Body of pancreas (tissue), 4 donors: ENCODE data around the gene CEP170B. TPM values are rescaled to one million over a fixed set of nuclear protein-coding genes. Genes with fewer than 3 reads are reported as not detected.

Source experiments
- ATAC-seq: fragments of 150-250 bp; one replicate; pipeline ENCODE4 v1.9.1; 2016
- DNase-seq, 4 donors: peaks; one replicate each; pipeline ENCODE4 v3.0.0-alpha.2; 2019
- H3K27ac ChIP-seq, 4 donors: fragments of 200-600 bp; sonication (generic); 1 replicate in 3 of 4; 2 replicates in 1 of 4; pipeline versions ENCODE4 v1.5.1 to v1.6.1; 2016 to 2019; ENCODE audit warnings: mild to moderate bottlenecking in 1 of 4, mixed read lengths in 1 of 4, moderate library complexity in 1 of 4
- H3K27me3 ChIP-seq, 2 donors: fragments of 200-600 bp; sonication (generic); one replicate each; pipeline ENCODE4 v1.6.0; 2016; ENCODE audit warnings: mild to moderate bottlenecking in 1 of 2
- H3K36me3 ChIP-seq, 2 donors: fragments of 200-600 bp; sonication (generic); replicated peaks in 1 of 2; 2 replicates each; pipeline ENCODE4 v1.5.1; 2016; ENCODE audit warnings: low read depth in 2 of 2; ENCODE audit not compliant: insufficient read depth in 1 of 2
- H3K4me1 ChIP-seq: fragments of 200-600 bp; sonication (generic); one replicate; pipeline ENCODE4 v1.6.0; 2016
- H3K4me3 ChIP-seq, 2 donors: fragments of 200-600 bp; sonication (generic); 1 replicate in 1 of 2; 2 replicates in 1 of 2; pipeline ENCODE4 v1.5.1; 2016 to 2019
- H3K9me3 ChIP-seq, 3 donors: fragments of 200-600 bp; sonication (generic); 1 replicate in 2 of 3; 2 replicates in 1 of 3; pipeline ENCODE4 v1.5.1; 2016
- CTCF ChIP-seq, 7 experiments: fragments of 450-650 bp in 4 of 7; fragments of 200-600 bp in 3 of 7; sonication (generic) in 3 of 7; IDR thresholded peaks; one replicate each; pipeline ENCODE4 v1.5.1; 2016 to 2019; ENCODE audit warnings: antibody characterized with exemption in 7 of 7
- POLR2A ChIP-seq, 3 donors: fragments of 450-650 bp; IDR thresholded peaks; one replicate each; pipeline ENCODE4 v1.6.1; 2016; ENCODE audit warnings: antibody characterized with exemption in 3 of 3, mild to moderate bottlenecking in 2 of 3
- WGBS, 2 donors: methylation state at CpG; one replicate each; pipeline ENCODE4 v1.1.5; 2017; 5-methylcytosine and 5-hydroxymethylcytosine counted together
- intact Hi-C: fragments of 100-400 bp; cut with DNase I; formaldehyde crosslinking; loops from one replicate; pipeline ENCODE4 v1.15.1; 2023
- total RNA-seq, 2 donors: library from RNA; depleted of rRNA; stranded (reverse); fragments of >200 nt; gene quantifications; one replicate each; pipeline ENCODE4 v1.1.0, GENCODE V29; 2016

The CEP170B gene
- total RNA-seq, 2 donors from 2014 or later: 23.6 to 41.9 TPM

- Histone ChIP-seq H3K4me3 (no peak overlapping the region), H3K4me1 (peaks cover 44% of the 10 kb centered on the region), H3K27me3 (no peaks in the 10 kb centered on the region), H3K9me3 (no peaks in the 10 kb centered on the region), H3K36me3 (no peaks in the 10 kb centered on the region), H3K27ac (no peak overlapping the region)
- DNase-seq: peak in 1 of 4 donors; percentile 11
- intact Hi-C loops: no loop called here
- ATAC-seq: no peak
- no peak for TF ChIP-seq POLR2A (IDR thresholded peaks at IDR 0.05)
- no peak for TF ChIP-seq CTCF (IDR thresholded peaks at IDR 0.05)
- 75 to 88% methylated on average over 3 to 6 of the region's 6 CpGs for WGBS, 2 donors
Measured at GRCh38 chr14:104867371-104868059, 2.4 kb downstream of the CEP170B start.

- Histone ChIP-seq H3K36me3 (no peaks in the 10 kb centered on the region), H3K27ac (no peak overlapping the region), H3K4me1 (peaks cover 42% of the 10 kb centered on the region), H3K9me3 (no peaks in the 10 kb centered on the region), H3K27me3 (no peaks in the 10 kb centered on the region), H3K4me3 (no peak overlapping the region)
- DNase-seq (peak in 2 of 4 donors; percentile 3 to 8), ATAC-seq (no peak)
- WGBS, 2 donors: 92 to 95% methylated on average over 9 to 23 of the region's 23 CpGs
- TF ChIP-seq POLR2A (IDR thresholded peaks at IDR 0.05) (no peak), CTCF (IDR thresholded peaks at IDR 0.05) (no peak)
- intact Hi-C loops: no loop called here
Measured at GRCh38 chr14:104868060-104868740, 3.1 kb downstream of the CEP170B start.

GRCh38 chr14:104868811-104869572 is 3.9 kb downstream of the CEP170B start:
- Histone ChIP-seq H3K36me3 (no peaks in the 10 kb centered on the region), H3K27ac (no peak overlapping the region), H3K27me3 (no peaks in the 10 kb centered on the region), H3K9me3 (no peaks in the 10 kb centered on the region), H3K4me1 (peaks cover 42% of the 10 kb centered on the region), H3K4me3 (no peak overlapping the region)
- 90 to 93% methylated on average over 12 to 22 of the region's 22 CpGs for WGBS, 2 donors
- no peak for TF ChIP-seq CTCF (IDR thresholded peaks at IDR 0.05)
- TF ChIP-seq POLR2A (IDR thresholded peaks at IDR 0.05): no peak
- no peak for ATAC-seq
- intact Hi-C loops: no loop called here
- peak in 1 of 4 donors; percentile 4 for DNase-seq

GRCh38 chr14:104869669-104870367 is 4.8 kb downstream of the CEP170B start:
- ATAC-seq (no peak), DNase-seq (no peak)
- intact Hi-C loops: no loop called here
- H3K36me3 ChIP-seq: no peaks in the 10 kb centered on the region
- no peaks in the 10 kb centered on the region for H3K9me3 ChIP-seq
- H3K4me3 ChIP-seq: no peak overlapping the region
- no peak overlapping the region for H3K27ac ChIP-seq
- H3K4me1 ChIP-seq: peaks cover 42% of the 10 kb centered on the region
- WGBS, 2 donors: 92 to 96% methylated on average over 15 to 18 of the region's 18 CpGs
- TF ChIP-seq POLR2A (IDR thresholded peaks at IDR 0.05) (no peak), CTCF (IDR thresholded peaks at IDR 0.05) (no peak)
- no peaks in the 10 kb centered on the region for H3K27me3 ChIP-seq
